ENCODE measurements around the gene EFNA2. TPM values are rescaled to one million over a fixed set of nuclear protein-coding genes. Genes with fewer than 3 reads are reported as not detected.
A peak's percentile ranks its signal among the peaks of the same experiment; 100 is the strongest.

EFNA2 gene
- total RNA-seq, 4 donors from 2014 or later, result 0.76 TPM; not detected in 3

DNA sequence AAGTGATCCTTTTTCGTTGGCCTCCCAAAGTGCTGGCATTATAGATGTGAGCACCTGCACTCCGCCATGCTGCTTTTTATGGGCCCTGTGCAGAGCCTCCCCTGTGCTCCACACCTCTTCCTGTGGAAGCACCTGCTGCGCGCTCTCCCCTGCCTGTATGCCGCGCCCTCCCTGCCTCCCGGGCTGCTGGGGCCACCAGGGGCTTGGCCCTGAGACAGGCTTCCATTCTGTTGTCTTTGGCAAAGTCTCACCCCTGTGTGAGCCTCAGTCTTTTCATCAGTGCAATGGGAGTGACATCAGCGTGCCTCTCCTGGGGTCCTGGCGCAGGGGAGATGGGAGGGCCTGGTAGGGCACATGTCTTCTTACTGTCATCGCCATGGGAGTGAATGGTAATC lies 9.0 kb upstream of the EFNA2 start:
- intact Hi-C loops (cut with DNase I; ENCODE audit: low total_unique reads), result no loop called here
- H3K4me3 ChIP-seq, result no peak overlapping the region
- peak overlapping the region; percentile 98 for H3K27ac ChIP-seq
- TF ChIP-seq, protein P1, sequence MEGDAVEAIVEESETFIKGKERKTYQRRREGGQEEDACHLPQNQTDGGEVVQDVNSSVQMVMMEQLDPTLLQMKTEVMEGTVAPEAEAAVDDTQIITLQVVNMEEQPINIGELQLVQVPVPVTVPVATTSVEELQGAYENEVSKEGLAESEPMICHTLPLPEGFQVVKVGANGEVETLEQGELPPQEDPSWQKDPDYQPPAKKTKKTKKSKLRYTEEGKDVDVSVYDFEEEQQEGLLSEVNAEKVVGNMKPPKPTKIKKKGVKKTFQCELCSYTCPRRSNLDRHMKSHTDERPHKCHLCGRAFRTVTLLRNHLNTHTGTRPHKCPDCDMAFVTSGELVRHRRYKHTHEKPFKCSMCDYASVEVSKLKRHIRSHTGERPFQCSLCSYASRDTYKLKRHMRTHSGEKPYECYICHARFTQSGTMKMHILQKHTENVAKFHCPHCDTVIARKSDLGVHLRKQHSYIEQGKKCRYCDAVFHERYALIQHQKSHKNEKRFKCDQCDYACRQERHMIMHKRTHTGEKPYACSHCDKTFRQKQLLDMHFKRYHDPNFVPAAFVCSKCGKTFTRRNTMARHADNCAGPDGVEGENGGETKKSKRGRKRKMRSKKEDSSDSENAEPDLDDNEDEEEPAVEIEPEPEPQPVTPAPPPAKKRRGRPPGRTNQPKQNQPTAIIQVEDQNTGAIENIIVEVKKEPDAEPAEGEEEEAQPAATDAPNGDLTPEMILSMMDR (IDR thresholded peaks at IDR 0.05), result no peak
- no peak for TF ChIP-seq POLR2A (IDR thresholded peaks at IDR 0.05)
- no peak for DNase-seq
- H3K27me3 ChIP-seq, result no peaks in the 10 kb centered on the region
- no peaks in the 10 kb centered on the region for H3K36me3 ChIP-seq
- peaks cover 2 to 35% of the 10 kb centered on the region in 2 donors for H3K4me1 ChIP-seq
- H3K9me3 ChIP-seq, result no peaks in the 10 kb centered on the region

DNA sequence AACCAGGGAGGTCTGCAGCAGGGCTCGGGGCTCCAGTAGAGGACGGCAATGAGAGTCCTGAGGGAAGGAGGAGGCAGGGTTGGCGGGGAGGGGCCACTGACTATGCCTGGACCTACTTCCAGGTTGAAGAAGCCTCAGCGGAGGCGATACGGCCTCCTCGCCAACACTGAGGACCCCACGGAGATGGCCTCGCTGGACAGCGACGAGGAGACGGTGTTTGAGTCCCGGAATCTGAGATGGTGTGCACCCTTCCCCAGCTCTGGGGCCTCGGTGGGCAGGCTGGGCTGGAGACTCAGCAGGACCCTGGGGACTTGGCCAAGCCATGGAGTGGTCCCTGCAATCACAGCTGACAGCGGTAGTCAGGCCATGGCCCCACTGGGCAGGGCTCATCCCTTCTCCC lies 8.6 kb upstream of the EFNA2 start:
- TF ChIP-seq, protein P1 (IDR thresholded peaks at IDR 0.05), result no peak
- TF ChIP-seq POLR2A (IDR thresholded peaks at IDR 0.05), result no peak
- peaks cover 0 to 30% of the 10 kb centered on the region in 2 donors for H3K4me1 ChIP-seq

GRCh38 chr19:1278074-1278473 lies 7.6 kb upstream of the EFNA2 start:
- Histone ChIP-seq H3K36me3 (no peaks in the 10 kb centered on the region), H3K9me3 (no peaks in the 10 kb centered on the region), H3K4me1 (peaks cover 0 to 26% of the 10 kb centered on the region in 2 donors), H3K27me3 (no peaks in the 10 kb centered on the region), H3K27ac (no peak overlapping the region), H3K4me3 (no peak overlapping the region)
- no peak for DNase-seq
- intact Hi-C loops (cut with DNase I; ENCODE audit: low total_unique reads), result no loop called here
- TF ChIP-seq POLR2A (IDR thresholded peaks at IDR 0.05), result no peak
- TF ChIP-seq, protein P1 (IDR thresholded peaks at IDR 0.05), result no peak

More for the DNA sequence above, 8.6 kb upstream of the EFNA2 start:
- Histone ChIP-seq H3K36me3 (no peaks in the 10 kb centered on the region), H3K9me3 (no peaks in the 10 kb centered on the region), H3K4me3 (no peak overlapping the region), H3K27ac (no peak overlapping the region), H3K27me3 (no peaks in the 10 kb centered on the region)
- DNase-seq, result no peak
- intact Hi-C loops (cut with DNase I; ENCODE audit: low total_unique reads), result no loop called here

DNA sequence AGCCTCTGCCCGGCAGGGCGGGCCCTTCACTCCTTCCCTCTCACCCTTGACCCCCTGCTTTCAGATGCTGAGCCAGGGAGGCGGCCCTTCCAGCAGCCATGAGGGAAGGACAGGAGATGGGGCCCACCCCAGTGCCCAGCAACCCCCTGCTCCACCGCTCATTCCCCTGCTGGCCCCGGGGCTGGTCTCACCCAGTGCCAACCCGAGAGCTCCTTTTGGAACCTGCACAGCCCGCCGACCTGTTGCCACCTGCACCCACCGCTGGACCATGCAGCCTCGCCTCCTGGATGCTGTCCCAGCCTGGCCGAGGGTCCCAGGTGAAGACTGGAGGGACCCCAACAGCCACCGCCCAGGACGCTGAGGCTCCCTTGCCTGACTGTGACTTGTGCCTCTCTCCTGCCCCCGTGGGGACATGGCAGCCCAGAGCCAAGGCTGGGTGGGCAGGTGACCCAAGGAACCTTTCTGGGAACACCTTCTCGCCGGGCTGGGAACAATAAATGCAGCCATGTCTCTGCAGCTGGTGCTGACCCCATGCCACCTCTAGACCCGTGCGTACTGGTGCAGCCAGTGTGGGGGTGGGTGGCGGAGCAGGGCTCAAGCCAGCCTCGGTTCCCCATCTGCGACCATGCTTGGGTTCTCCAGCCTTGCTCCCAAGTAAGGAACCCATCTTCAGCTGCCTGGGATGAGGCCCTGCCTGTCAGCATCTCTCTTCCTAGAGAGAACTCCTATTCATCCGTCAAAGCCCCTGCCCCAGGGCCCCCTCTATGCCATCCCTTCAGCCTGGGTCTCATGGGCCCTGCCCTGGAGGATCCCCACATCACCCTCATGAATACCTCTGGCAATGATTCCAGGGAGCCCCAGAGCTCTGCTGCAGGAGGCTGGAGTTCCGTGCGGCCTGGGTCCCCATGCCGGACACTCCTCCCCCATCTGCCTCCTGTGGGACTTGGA lies 6.7 kb upstream of the EFNA2 start:
- no peak overlapping the region for H3K4me3 ChIP-seq
- peaks cover 0 to 19% of the 10 kb centered on the region in 2 donors for H3K4me1 ChIP-seq
- no peak overlapping the region for H3K27ac ChIP-seq
- intact Hi-C loops (cut with DNase I; ENCODE audit: low total_unique reads), result no loop called here
- DNase-seq, result no peak
- no peaks in the 10 kb centered on the region for H3K36me3 ChIP-seq
- H3K9me3 ChIP-seq, result no peaks in the 10 kb centered on the region
- TF ChIP-seq POLR2A (IDR thresholded peaks at IDR 0.05), result no peak
- TF ChIP-seq, protein P1 (IDR thresholded peaks at IDR 0.05), result no peak
- peaks cover 2 to 5% of the 10 kb centered on the region in 2 donors for H3K27me3 ChIP-seq

DNA sequence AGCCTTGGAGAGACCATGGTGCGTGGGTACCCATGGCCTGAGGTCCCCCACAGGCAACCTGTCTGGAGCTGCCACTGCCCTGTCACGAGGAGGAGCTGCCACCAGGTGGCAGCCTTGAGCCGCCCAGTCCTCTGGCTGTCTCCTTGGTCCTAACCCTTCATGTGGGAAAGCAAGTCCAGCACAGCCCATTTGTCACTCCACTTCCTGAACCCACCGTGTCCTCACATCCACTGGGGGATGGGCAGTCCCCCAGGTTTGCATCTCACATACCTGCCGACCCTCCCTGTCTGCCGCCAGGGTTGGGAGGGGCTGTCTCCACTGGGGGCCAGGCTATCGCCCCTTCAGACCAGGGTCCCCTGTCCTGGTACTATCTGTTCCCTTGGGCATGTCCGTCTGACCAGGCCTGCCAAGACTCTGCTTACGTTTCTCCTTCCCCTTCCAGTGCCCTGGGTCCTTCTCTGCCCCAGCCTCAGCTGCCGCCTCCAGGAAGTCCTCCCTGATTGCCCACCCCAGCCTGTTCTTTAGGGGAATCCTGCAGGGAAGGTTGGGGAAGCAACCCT lies 5.8 kb upstream of the EFNA2 start:
- Histone ChIP-seq H3K4me1 (peaks cover 0 to 11% of the 10 kb centered on the region in 2 donors), H3K4me3 (no peak overlapping the region), H3K9me3 (no peaks in the 10 kb centered on the region), H3K27me3 (peaks cover 10 to 11% of the 10 kb centered on the region in 2 donors), H3K27ac (no peak overlapping the region), H3K36me3 (no peaks in the 10 kb centered on the region)
- DNase-seq, result peak; percentile 80 to 84
- intact Hi-C loops (cut with DNase I; ENCODE audit: low total_unique reads), result no loop called here
- TF ChIP-seq, protein P1 (IDR thresholded peaks at IDR 0.05), result peak; percentile 90 to 93 (median 92)
- no peak for TF ChIP-seq POLR2A (IDR thresholded peaks at IDR 0.05)

All from uterus (tissue), 4 donors.